GM21737 (cell line): ENCODE data around the gene CD226.
A peak's percentile ranks its signal among the peaks of the same experiment; 100 is the strongest.
"Not testable (repeated sequence)": the region's sequence is repeated elsewhere in the genome, so short reads cannot be mapped to it uniquely, and the experiment has no call there.

Source experiments
- ATAC-seq: cut with Tn5 transposase; IDR thresholded peaks from one replicate; pipeline ENCODE4 v1.9.1; 2021; ENCODE audit warnings: mild to moderate bottlenecking, moderate library complexity; ENCODE audit not compliant: unreplicated experiment

The CD226 gene

GRCh38 chr18:69947361-69948133 lies at the start of gene CD226:
Gene CD226 (minus strand): TSS chr18:69947873. CDS start chr18:69947406, 467 bp downstream.
- peak; percentile 36 for ATAC-seq

- no peak for ATAC-seq
Measured at GRCh38 chr18:69996951-69997798, 49.5 kb upstream of the CD226 start.

GRCh38 chr18:69996417-69996816 lies 48.7 kb upstream of the CD226 start:
- no peak for ATAC-seq

- no peak for ATAC-seq
Measured at GRCh38 chr18:69995774-69996173, 48.1 kb upstream of the CD226 start.

GRCh38 chr18:69992776-69993175 lies 45.1 kb upstream of the CD226 start:
- ATAC-seq = no peak

GRCh38 chr18:69987870-69988269 lies 40.2 kb upstream of the CD226 start:
- ATAC-seq = no peak

- no peak for ATAC-seq
Measured at GRCh38 chr18:69985239-69985638, 37.6 kb upstream of the CD226 start.

- no peak for ATAC-seq
Measured at GRCh38 chr18:69982417-69982816, 34.7 kb upstream of the CD226 start.

- peak; percentile 59 for ATAC-seq
Measured at GRCh38 chr18:69981948-69982347, 34.3 kb upstream of the CD226 start.

GRCh38 chr18:69980982-69981804 lies 33.5 kb upstream of the CD226 start:
- no peak for ATAC-seq

- ATAC-seq = no peak
Measured at GRCh38 chr18:69980509-69980908, 32.8 kb upstream of the CD226 start.

- ATAC-seq = peak; percentile 54
Measured at GRCh38 chr18:69978732-69979715, 31.4 kb upstream of the CD226 start.

- not testable (repeated sequence) for ATAC-seq
Measured at GRCh38 chr18:69975294-69975693, 27.6 kb upstream of the CD226 start.

GRCh38 chr18:69974365-69974764 lies 26.7 kb upstream of the CD226 start:
- no peak for ATAC-seq

GRCh38 chr18:69969491-69969890 lies 21.8 kb upstream of the CD226 start:
- no peak for ATAC-seq

- ATAC-seq = peak; percentile 82
Measured at GRCh38 chr18:69968039-69968438, 20.4 kb upstream of the CD226 start.

- no peak for ATAC-seq
Measured at GRCh38 chr18:69963196-69963595, 15.5 kb upstream of the CD226 start.

- no peak for ATAC-seq
Measured at GRCh38 chr18:69961718-69962117, 14.0 kb upstream of the CD226 start.

- ATAC-seq = peak; percentile 44
Measured at GRCh38 chr18:69958422-69958821, 10.7 kb upstream of the CD226 start.

GRCh38 chr18:69957747-69958146 lies 10.1 kb upstream of the CD226 start:
- ATAC-seq = no peak
